Measurements from ENCODE around the gene CCDC201.

- TF ChIP-seq POLR2A (IDR thresholded peaks at IDR 0.05) (no peak), CTCF (IDR thresholded peaks at IDR 0.05) (no peak)
These were observed 28.7 kb upstream of the CCDC201 start for GRCh38 chr7:45901566-45901965.
